Esophagus muscularis mucosa (tissue), 4 donors: ENCODE measurements around the gene C16orf86.

Source experiments
- EP300 ChIP-seq: sonication (generic); formaldehyde crosslinking; IDR thresholded peaks from one replicate; pipeline ENCODE4 v1.6.1; 2017; ENCODE audit warnings: antibody characterized with exemption
- POLR2A ChIP-seq: fragments of 450-650 bp; IDR thresholded peaks from one replicate; pipeline ENCODE4 v1.6.1; 2017; ENCODE audit warnings: antibody characterized with exemption, moderate library complexity, mild to moderate bottlenecking, low read depth
- POLR2AphosphoS5 ChIP-seq, 2 donors: sonication (generic); formaldehyde crosslinking; IDR thresholded peaks; one replicate each; pipeline ENCODE4 v1.6.1; 2017; ENCODE audit warnings: antibody characterized with exemption in 2 of 2
- TF ChIP-seq, protein P1 (sequence below), 3 experiments: fragments of 200-600 bp in 2 of 3; fragments of 450-650 bp in 1 of 3; sonication (generic) in 2 of 3; IDR thresholded peaks; one replicate each; pipeline ENCODE4 v1.5.1; 2017 to 2019; ENCODE audit warnings: antibody characterized with exemption in 3 of 3, mild to moderate bottlenecking in 2 of 3, moderate library complexity in 1 of 3

- TF ChIP-seq, protein P1, sequence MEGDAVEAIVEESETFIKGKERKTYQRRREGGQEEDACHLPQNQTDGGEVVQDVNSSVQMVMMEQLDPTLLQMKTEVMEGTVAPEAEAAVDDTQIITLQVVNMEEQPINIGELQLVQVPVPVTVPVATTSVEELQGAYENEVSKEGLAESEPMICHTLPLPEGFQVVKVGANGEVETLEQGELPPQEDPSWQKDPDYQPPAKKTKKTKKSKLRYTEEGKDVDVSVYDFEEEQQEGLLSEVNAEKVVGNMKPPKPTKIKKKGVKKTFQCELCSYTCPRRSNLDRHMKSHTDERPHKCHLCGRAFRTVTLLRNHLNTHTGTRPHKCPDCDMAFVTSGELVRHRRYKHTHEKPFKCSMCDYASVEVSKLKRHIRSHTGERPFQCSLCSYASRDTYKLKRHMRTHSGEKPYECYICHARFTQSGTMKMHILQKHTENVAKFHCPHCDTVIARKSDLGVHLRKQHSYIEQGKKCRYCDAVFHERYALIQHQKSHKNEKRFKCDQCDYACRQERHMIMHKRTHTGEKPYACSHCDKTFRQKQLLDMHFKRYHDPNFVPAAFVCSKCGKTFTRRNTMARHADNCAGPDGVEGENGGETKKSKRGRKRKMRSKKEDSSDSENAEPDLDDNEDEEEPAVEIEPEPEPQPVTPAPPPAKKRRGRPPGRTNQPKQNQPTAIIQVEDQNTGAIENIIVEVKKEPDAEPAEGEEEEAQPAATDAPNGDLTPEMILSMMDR (IDR thresholded peaks at IDR 0.05), result peak in 1 of 3 experiments; percentile 1
- TF ChIP-seq POLR2A (no peak), POLR2AphosphoS5 (IDR thresholded peaks at IDR 0.05) (no peak), EP300 (no peak)
Observed at GRCh38 chr16:67661101-67661761, 5.4 kb upstream of the C16orf86 start.
